Astrocyte (in vitro differentiated cells and primary cell): Measurements from ENCODE around the gene FREY1. TPM values are rescaled to one million over a fixed set of nuclear protein-coding genes. Genes with fewer than 3 reads are reported as not detected.
A peak's percentile ranks its signal among the peaks of the same experiment; 100 is the strongest.

ENCODE experiments used
- DNase-seq: peaks from one replicate; pipeline ENCODE4 v3.0.0-alpha.2; 2010; ENCODE audit warnings: low read depth
- FAIRE-seq: peaks from 2 replicates; lab custom pipeline; 2011; peaks lifted over from hg19 to GRCh38; lab: Jason Lieb, UNC
- H2AFZ ChIP-seq: 2 replicates; pipeline ENCODE4 v1.6.0; 2012; ENCODE audit warnings: low read depth, low read length, inconsistent platforms
- H3K27ac ChIP-seq: 2 replicates; pipeline ENCODE4 v1.5.1; 2011; ENCODE audit warnings: low read depth, low read length, inconsistent platforms
- H3K27me3 ChIP-seq: 2 replicates; pipeline ENCODE4 v1.6.0; 2011; ENCODE audit warnings: low read length, inconsistent platforms; ENCODE audit not compliant: insufficient read depth
- H3K36me3 ChIP-seq: 2 replicates; pipeline ENCODE4 v1.5.1; 2011; ENCODE audit warnings: low read length, inconsistent platforms; ENCODE audit not compliant: insufficient read depth
- H3K4me1 ChIP-seq: 2 replicates; pipeline ENCODE4 v1.5.1; 2011; ENCODE audit warnings: low read length, inconsistent platforms; ENCODE audit not compliant: insufficient read depth
- H3K4me2 ChIP-seq: 2 replicates; pipeline ENCODE4 v1.6.0; 2012; ENCODE audit warnings: low read length, inconsistent platforms
- H3K4me3 ChIP-seq: 2 replicates; pipeline ENCODE4 v1.5.1; 2011; ENCODE audit warnings: low read depth, mild to moderate bottlenecking, low read length, inconsistent platforms; ENCODE audit not compliant: insufficient read depth
- H3K79me2 ChIP-seq: 2 replicates; pipeline ENCODE4 v1.6.0; 2012; ENCODE audit warnings: mild to moderate bottlenecking, low read length, inconsistent platforms; ENCODE audit not compliant: insufficient read depth
- H3K9ac ChIP-seq: 2 replicates; pipeline ENCODE4 v1.6.0; 2012; ENCODE audit warnings: mild to moderate bottlenecking, low read length, inconsistent platforms
- H3K9me3 ChIP-seq: 2 replicates; pipeline ENCODE4 v1.5.1; 2012; ENCODE audit warnings: low read depth, mild to moderate bottlenecking, low read length, inconsistent platforms; ENCODE audit not compliant: insufficient read depth
- H4K20me1 ChIP-seq: 2 replicates; pipeline ENCODE4 v1.6.0; 2012; ENCODE audit warnings: low read length, inconsistent platforms; ENCODE audit not compliant: insufficient read depth
- H3K27ac Mint-ChIP-seq: one replicate; pipeline ENCODE4 v1.8.0; 2021; ENCODE audit warnings: mild to moderate bottlenecking, mixed read lengths; ENCODE audit not compliant: unreplicated experiment
- H3K27me3 Mint-ChIP-seq: one replicate; pipeline ENCODE4 v1.8.0; 2021; ENCODE audit warnings: low read depth, mixed read lengths; ENCODE audit not compliant: unreplicated experiment
- H3K36me3 Mint-ChIP-seq: one replicate; pipeline ENCODE4 v1.8.0; 2021; ENCODE audit warnings: low read depth, mixed read lengths; ENCODE audit not compliant: unreplicated experiment
- H3K4me1 Mint-ChIP-seq: one replicate; pipeline ENCODE4 v1.8.0; 2021; ENCODE audit warnings: low read depth, mixed read lengths; ENCODE audit not compliant: unreplicated experiment
- H3K4me3 Mint-ChIP-seq: one replicate; pipeline ENCODE4 v1.8.0; 2021; ENCODE audit warnings: mild to moderate bottlenecking, moderate library complexity, mixed read lengths; ENCODE audit not compliant: unreplicated experiment
- H3K9me3 Mint-ChIP-seq: one replicate; pipeline ENCODE4 v1.8.0; 2021; ENCODE audit warnings: mild to moderate bottlenecking, mixed read lengths; ENCODE audit not compliant: unreplicated experiment
- CTCF ChIP-seq: IDR thresholded peaks from 2 replicates; pipeline ENCODE4 v1.5.1; 2011; ENCODE audit warnings: low read depth, mild to moderate bottlenecking, inconsistent platforms, low read length, moderate library complexity; ENCODE audit not compliant: insufficient read depth
- EZH2 ChIP-seq: IDR thresholded peaks from 2 replicates; pipeline ENCODE4 v1.6.1; 2012; ENCODE audit warnings: mild to moderate bottlenecking, low read length, inconsistent platforms; ENCODE audit not compliant: insufficient read depth
- total RNA-seq: library from RNA; stranded (reverse); gene quantifications from 2 replicates; pipeline ENCODE4 v1.2.1, GENCODE V29; 2021

The FREY1 gene
- total RNA-seq, 1 donor from 2014 or later = 0.79 TPM

DNA sequence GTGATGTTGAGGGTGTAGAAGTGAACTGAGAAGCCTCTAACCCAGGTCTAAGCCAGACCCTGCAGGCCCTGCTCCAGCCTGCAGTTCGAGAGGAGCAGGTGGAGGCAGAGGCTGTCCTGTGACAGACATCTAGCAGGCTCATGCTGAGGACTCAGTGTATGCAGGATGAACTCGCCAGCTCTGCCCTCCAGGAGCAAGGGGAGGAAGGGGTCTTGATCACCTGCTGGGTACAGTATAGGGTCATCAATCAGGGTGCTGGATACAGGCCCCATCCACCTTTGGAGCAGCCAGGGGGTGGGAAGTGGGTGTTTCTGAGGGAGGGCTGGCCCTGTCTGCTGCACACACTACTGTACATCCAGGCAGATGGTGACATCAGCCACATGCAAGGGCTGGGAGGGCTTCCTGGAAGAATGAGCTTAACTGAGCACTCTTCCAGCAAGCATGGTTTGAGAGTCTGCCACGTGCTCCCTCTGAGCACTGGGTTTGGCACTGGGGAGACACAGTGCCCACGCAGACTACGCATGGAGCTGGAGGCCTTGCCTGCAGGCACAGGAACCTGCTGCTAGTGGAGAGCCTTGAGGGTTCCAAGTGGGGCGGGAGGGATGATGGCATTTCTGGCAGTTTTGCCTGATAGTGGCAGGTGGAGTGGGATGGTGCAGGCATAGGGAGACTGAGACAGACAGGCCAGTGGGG lies 12.4 kb downstream of the FREY1 start:
- Histone ChIP-seq H2AFZ (no peak overlapping the region), H3K4me3 (no peak overlapping the region), H3K4me1 (peaks cover 6% of the 10 kb centered on the region), H3K36me3 (no peaks in the 10 kb centered on the region), H3K9ac (no peak overlapping the region), H3K27me3 (no peaks in the 10 kb centered on the region), H3K9me3 (no peaks in the 10 kb centered on the region), H4K20me1 (no peaks in the 10 kb centered on the region), H3K79me2 (no peaks in the 10 kb centered on the region), H3K27ac (no peak overlapping the region), H3K4me2 (no peak overlapping the region)
- Mint-ChIP-seq H3K4me3 (no peak overlapping the region), H3K27ac (no peak overlapping the region), H3K9me3 (no peaks in the 10 kb centered on the region), H3K27me3 (peaks cover 36% of the 10 kb centered on the region), H3K36me3 (peaks cover 3% of the 10 kb centered on the region), H3K4me1 (no peaks in the 10 kb centered on the region)
- no peak for DNase-seq
- FAIRE-seq = no peak
- TF ChIP-seq CTCF = no peak
- TF ChIP-seq EZH2 = no peak

- no peaks in the 10 kb centered on the region for H3K9me3 ChIP-seq
- Mint-ChIP-seq H3K27ac (no peak overlapping the region), H3K4me1 (no peaks in the 10 kb centered on the region), H3K4me3 (no peak overlapping the region), H3K36me3 (peaks cover 3% of the 10 kb centered on the region), H3K9me3 (no peaks in the 10 kb centered on the region), H3K27me3 (peaks cover 39% of the 10 kb centered on the region)
- H3K4me2 ChIP-seq = no peak overlapping the region
- no peak for DNase-seq
- H3K9ac ChIP-seq = no peak overlapping the region
- H3K4me3 ChIP-seq = no peak overlapping the region
- H3K27me3 ChIP-seq = no peaks in the 10 kb centered on the region
- TF ChIP-seq CTCF = no peak
- TF ChIP-seq EZH2 = no peak
- no peaks in the 10 kb centered on the region for H4K20me1 ChIP-seq
- H3K36me3 ChIP-seq = no peaks in the 10 kb centered on the region
- no peaks in the 10 kb centered on the region for H3K79me2 ChIP-seq
- no peak overlapping the region for H3K27ac ChIP-seq
- no peak for FAIRE-seq
- H3K4me1 ChIP-seq = no peaks in the 10 kb centered on the region
- H2AFZ ChIP-seq = no peak overlapping the region
These were observed 14.2 kb downstream of the FREY1 start for GRCh38 chr11:45892856-45893255.

GRCh38 chr11:45890886-45891550 lies 16.1 kb downstream of the FREY1 start:
- no peak overlapping the region for H3K27ac ChIP-seq
- H3K9ac ChIP-seq = no peak overlapping the region
- H3K36me3 ChIP-seq = no peaks in the 10 kb centered on the region
- Mint-ChIP-seq H3K27ac (peak overlapping the region; percentile 9), H3K4me1 (no peaks in the 10 kb centered on the region), H3K4me3 (no peak overlapping the region), H3K27me3 (peaks cover 43% of the 10 kb centered on the region), H3K9me3 (no peaks in the 10 kb centered on the region), H3K36me3 (peaks cover 3% of the 10 kb centered on the region)
- TF ChIP-seq EZH2 (no peak), CTCF (no peak)
- FAIRE-seq = no peak
- H3K4me1 ChIP-seq = no peaks in the 10 kb centered on the region
- no peak overlapping the region for H3K4me2 ChIP-seq
- no peak overlapping the region for H3K4me3 ChIP-seq
- no peak for DNase-seq
- no peaks in the 10 kb centered on the region for H3K79me2 ChIP-seq
- peaks cover 2% of the 10 kb centered on the region for H3K27me3 ChIP-seq
- H3K9me3 ChIP-seq = no peaks in the 10 kb centered on the region
- no peak overlapping the region for H2AFZ ChIP-seq
- no peaks in the 10 kb centered on the region for H4K20me1 ChIP-seq
